Inferior parietal cortex (tissue), 1 donor: Measurements from ENCODE around the gene PLOD1.

ENCODE experiments used
- DNase-seq: peaks from one replicate; pipeline ENCODE4 v3.0.0-alpha.2; 2016; ENCODE audit errors: extremely low spot score

Gene PLOD1

DNA sequence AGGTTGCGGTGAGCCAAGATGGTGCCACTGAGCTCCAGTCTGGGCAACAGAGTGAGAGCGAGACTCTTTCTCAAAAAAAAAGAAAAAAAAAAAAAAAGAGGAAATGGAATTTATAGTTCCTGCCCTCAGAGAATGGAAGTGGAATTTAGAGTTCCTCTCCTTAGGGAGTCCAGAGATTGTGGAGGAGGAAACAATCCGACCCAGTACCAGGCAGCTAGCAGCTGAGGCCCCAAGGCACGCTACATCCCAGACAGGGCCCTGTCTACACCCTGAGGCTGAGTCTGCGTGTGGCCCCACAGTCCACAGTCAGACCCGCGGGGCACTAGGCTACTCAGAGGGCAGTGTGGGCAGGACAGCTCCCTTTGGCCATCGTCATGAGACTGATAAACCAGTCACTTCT lies 43.8 kb downstream of the PLOD1 start:
- DNase-seq, result no peak

DNA sequence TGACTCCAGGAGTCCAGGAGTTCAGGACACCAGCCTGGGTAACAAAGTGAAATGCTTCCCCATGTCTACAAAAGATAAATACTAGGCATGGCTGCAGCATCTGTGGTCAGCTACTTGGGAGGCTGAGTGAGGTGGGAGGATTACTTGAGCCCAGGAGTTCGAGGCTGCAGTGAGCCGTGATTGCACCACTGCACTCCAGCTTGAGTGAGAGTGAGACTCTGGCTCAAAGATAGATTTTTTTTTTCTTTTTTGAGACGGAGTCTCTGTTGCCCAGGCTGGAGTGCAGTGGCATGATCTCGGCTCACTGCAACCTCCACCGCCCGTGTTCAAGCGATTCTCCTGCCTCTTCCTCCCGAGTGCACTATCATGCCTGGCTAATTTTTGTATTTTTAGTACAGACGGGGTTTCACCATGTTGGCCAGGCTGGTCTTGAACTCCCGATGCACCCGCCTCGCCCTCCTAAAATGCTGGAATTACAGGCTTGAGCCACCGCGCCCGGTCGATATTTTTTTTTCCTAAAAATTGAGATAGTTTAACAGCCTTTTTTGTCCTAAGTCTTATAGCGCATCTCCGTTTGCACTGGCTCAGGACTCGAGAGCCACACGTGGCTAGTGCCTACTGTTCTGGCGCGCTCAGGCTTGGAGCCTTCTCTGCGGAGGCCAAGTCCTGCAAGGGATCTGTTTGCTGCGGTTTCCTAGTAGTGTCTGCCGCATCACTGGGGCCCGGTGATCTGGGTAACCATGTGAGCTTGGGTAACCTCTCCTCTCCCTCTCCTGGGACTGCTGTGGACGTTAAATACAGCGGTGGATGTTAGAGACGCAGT lies 44.7 kb downstream of the PLOD1 start:
- no peak for DNase-seq

DNA sequence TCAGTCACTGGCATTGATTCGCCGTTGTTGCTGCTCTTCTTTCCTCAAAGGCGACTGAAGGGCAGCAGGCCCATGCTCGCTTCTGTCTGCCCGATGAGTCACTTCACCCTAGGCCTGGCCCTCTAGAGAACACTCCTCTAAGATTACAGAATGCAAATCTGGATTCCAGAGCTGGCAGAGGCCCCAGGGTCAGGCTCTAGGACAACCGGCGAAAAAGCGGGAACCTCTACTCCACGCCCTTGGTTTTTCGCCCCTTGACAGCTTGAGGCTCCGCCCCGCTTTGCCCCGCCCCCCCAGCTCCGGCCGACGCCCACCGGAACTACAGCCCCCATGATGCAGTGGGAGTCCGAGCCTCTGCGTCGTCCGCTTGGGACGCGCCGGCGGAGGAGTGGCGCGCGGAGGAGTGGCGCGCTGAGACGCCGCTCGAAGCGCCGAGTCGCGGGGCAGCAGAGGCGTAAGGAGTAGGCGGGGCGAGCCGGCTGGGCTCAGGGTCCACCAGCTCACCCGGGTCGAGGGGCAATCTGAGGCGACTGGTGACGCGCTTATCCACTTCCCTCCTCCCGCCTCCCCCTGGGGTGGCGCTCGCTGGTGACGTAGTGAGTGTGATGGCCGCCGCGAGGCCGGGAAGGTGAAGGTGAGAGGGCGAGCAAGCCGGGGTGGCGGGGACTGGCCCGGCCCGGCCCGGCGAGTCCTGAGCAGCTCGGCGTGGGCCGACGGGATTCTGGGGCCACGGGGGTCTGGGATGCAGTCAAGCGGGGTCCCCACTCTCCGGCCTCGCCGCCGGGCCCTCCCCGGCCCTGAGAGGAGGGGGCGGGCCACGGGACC lies 45.5 kb downstream of the PLOD1 start, which contains the start of gene MFN2:
MFN2 (plus strand) TSS at position 594 of the 825 bp plus-strand sequence. CDS start 8,725 bp downstream, outside the sequence.
- DNase-seq, result peak; percentile 95

DNA sequence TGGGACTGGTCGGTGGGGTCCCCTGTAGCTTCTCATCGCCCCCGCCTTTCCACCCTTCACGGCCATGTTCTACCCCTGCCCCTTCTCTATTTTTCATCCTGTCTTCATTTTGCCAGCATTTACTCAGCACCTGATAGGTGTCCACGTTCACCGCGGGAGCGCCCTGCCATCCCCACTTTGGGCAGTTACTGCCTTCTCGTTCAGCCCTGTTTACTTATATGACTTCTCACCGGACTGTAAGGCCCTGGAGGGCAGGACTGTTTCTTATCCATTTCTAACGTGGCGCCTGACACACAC lies 46.1 kb downstream of the PLOD1 start:
- no peak for DNase-seq

DNA sequence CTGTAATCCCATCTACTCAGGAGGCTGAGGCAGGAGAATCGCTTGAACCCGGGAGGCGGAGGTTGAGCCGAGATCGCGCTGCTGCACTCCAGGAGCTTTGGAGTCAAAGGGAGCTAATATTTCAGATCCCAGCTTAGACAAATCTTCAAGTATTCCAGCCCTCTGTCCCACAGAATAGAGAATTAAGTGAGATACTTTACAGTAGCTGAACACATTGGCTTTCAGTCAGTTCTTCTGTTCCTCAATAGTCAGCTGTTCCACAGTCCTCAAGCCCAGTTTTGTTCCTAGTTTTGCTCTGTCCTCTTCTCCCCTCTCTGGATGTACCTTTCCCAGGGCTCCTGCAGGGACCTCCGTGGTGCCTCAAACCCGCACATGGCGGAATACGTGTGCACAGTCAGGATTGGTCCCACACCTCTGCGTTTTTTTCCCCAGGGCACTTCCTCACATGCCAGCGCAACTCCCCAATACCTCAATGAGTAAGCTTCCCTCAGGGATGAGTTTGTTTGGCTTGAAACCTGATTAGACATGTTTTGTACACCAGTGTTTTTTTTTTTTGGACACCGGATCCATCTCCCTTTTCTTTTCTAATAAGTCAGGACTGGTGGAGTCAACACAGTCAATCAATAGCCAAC lies 47.0 kb downstream of the PLOD1 start:
- DNase-seq, result no peak

DNA sequence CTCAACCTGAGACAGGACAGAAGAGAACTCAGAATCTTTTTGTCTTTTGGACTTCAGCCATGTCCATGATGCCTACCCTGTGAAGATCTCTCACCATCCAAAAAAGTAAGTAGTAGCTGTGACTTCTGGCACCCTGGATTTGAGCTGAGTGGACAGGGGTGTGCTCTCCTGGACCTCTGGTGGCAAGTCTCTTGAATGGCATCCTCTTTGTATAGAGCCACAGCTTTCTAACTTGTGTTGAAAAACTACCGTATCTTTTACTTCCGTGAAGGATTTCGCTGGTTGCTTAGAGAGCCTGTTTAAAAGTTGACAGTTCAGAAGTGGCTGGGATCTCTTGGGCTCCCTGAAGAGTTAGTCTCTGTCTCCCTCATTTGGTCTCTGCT lies 47.5 kb downstream of the PLOD1 start:
- no peak for DNase-seq

DNA sequence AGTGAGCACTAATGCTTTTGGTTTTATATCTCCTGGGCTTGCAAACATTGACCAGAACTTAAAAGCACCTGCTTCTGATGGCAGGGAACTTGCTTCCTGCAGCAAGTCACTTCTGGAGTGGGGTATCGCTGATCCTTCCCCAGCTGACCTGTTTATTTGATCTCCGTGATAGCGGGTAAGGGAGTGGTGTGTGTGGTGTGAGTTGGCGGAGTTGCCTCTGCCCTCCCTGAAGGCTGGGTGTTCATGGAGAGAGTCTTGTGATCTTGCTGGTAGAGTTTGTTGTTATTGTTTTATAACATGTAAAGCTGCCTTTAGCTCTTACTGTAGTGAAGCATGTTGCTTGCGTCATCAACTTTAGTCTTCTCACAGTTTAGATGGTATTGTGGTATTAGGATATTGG lies 49.6 kb downstream of the PLOD1 start:
- no peak for DNase-seq

DNA sequence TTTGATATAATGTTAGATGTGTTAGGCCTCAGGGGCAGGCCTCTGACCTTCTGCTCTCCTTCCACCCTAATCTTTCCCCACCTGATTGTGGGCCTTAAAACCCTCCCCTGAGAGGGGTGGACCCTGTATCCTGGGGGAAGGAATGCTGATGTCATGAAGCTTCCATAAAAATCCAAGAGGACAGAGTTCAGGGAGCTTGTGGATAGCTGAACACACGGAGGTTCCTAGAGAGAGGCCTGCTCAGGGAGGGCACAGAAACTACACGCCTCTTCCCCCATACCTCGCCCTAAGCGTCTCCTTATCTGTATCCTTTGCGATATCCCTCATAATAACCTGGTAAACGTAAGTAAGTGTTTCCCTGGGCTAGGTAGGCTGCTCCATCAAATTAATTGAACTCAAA lies 50.1 kb downstream of the PLOD1 start:
- DNase-seq, result no peak

DNA sequence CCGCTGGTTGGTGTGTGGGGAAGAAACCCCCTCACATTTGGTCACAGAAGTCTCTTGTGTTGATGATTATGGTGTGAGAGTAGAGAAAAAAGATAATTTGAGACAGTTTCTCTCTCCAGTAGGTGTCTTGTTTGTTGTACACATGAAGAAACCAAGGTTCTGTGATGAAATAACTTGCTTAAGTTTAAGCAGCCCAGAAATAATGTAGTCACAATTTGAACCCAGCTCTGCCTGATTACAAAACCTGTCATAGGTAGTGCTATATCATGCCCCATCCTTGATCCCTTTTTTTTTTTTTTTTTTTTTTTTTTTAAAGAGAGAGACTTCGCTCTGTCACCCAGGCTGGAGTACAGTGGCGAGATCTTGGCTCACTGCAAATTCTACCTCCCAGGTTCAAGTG lies 50.7 kb downstream of the PLOD1 start:
- DNase-seq, result no peak

DNA sequence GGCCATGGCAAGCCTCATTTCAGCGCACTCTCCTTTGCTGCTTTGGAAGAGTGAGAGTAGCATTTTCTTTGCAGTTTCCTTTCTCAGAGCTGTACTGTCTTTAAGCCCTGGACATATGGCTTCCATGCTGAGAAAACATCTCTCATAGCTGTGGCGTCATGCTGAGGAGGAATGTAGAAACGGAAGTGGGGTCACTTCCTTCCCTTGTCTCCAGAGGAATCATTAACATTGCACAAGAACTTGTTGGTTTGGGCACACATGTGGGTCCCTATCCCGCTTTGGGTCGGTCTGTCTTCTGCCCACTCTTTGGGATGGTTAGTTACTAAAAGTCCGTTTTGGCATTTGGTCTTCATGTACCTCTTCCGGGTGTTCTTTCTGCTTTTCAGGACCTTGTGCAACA lies 51.3 kb downstream of the PLOD1 start:
- no peak for DNase-seq

DNA sequence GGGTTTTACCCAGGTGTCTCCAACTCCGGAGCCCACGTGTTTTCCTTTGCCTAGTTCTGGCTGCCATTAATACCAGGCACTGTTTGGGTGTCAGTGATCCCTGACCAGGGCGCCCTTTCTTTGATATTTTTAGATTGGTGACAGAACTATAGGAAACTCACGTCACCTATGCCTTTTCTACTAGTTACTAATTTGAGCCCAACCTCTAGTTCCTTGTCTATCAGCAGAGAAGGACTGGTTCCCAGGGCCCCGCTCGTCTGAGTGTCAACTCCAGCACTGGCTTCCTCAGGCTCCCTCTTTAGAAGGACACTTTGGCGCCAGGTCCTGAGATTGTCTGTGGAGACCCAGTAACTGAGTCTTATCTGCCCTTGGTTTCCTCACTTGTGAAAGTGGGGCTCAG lies 55.2 kb downstream of the PLOD1 start:
- no peak for DNase-seq

DNA sequence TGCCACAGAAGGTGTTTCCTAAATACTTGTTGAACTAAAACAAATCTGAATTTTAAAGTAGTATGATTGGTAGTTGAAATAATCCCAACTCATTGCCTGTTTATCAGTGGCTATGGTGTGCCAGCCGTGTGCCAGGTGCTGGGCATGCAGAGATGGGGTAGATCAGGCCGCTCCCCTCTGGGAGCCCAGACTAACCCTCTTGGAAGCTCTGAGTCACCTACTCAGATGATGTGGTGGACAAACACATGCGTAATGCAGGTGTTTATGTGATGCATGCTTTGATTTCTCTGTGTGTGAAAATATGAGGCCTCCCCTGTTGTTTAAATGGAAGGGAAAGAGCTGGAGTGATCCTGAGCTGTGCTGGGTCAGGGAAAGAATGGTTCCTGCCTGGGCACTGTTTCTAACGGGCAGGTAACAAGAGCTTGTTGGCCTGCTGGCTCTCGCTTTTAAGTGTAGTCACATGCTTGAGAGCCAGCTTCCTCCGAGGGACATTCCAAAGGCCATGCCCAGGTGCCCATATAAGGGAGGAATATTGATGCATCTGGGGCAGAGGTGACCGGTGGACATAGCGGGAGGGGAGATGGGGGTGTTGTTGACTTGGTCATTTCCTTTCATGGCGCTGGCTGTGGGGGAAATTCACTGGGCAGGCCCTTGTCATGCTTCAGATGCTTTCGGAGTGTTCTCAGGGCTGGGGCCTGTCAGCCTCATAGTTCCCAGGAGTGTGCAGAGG lies 56.0 kb downstream of the PLOD1 start:
- DNase-seq, result no peak

DNA sequence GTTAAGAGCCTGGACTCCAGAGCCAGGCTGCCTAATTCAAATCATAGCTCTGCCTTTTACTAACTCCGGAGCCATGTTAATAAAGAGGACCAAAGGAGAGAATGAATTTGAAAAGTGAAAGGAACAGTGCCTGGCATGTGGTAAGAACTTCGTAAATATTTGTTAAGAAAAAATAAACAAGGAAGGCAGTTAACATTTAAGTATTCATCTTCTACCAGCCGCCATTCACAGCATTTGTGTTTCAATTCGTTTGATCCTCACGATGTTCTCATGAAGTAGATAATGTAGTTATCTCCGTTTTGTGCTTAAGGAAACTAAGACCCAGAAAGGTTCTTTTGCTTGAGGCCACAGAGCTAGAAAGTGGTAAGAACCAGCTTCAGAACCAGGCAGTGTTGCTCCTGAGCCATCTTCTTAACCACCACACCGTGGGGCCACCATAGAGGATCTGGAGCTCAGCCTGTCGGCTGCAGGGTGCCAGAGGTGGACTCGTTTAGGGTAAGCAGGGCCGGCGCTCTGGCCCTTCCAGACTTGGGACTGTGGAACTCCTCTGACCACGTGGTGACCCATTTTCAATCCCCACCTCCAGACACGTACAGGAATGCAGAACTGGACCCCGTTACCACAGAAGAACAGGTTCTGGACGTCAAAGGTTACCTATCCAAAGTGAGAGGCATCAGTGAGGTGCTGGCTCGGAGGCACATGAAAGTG lies 57.6 kb downstream of the PLOD1 start:
- no peak for DNase-seq

DNA sequence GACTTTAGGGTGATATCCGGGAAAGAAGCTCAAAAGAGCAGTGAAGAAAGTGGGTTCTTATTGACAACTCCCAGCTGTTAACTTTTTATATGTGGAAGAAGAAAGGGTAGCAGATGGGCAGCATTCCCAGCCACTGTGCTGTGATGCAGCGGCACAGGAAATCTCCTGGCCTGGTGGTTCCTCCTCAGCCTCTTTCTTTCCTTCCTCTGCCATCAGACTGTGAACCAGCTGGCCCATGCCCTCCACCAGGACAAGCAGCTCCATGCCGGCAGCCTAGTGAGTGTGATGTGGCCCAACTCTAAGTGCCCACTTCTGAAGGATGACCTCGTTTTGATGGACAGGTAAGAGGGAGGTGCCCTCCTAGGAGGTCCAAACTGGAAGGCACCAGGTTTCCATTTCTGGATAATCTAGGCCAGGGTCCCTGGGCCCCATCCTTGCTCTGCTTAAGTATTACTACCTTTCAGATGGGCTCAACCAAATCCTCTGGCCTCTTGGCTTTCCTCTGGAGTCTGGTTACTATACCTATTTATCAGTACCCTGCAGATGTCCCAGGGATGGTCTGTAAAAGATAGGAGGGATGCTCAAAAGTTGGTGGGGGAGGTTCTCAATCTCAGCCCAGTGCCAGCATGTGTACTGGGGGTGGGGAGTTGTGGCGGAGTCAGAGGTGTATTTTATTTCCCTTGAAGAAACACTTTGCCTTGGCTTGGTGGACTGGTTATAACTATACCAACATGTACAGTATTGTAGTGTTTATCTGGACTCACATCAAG lies 62.7 kb downstream of the PLOD1 start:
- no peak for DNase-seq

DNA sequence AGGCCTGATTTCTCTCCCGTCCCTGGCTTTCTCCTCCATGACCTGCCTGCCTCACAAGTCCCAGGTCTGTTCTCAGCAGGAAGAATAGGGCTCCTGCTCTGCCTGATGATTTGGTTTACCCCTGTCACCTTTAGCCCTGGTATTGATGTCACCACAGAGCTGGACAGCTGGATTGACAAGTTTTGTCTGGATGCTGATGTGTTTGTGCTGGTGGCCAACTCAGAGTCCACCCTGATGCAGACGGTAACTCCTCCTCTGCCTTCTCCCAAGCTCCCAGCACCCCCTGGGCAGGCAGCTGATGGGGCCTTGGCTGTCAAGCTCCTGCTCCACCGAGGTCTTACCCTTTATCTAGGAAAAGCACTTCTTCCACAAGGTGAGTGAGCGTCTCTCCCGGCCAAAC lies 64.1 kb downstream of the PLOD1 start:
- DNase-seq, result no peak

DNA sequence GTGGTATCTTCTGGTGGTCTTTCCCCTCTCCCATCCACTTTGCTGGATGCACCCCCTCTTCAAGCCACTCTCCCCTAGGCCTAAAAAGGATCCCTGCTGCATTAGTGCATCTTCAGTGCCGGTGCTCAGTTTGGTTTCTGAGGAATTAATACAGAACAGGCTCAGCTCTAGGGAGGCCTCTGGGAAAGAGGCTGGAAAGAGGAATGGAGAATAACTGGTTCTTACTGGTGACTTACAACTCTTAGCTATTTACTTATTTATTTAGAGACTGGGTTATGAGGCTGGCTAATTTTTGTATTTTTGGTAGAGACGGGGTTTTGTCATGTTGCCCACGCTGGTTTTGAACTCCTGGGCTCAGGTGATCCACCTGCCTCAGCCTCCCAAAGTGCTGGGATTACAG lies 64.7 kb downstream of the PLOD1 start:
- DNase-seq, result no peak

DNA sequence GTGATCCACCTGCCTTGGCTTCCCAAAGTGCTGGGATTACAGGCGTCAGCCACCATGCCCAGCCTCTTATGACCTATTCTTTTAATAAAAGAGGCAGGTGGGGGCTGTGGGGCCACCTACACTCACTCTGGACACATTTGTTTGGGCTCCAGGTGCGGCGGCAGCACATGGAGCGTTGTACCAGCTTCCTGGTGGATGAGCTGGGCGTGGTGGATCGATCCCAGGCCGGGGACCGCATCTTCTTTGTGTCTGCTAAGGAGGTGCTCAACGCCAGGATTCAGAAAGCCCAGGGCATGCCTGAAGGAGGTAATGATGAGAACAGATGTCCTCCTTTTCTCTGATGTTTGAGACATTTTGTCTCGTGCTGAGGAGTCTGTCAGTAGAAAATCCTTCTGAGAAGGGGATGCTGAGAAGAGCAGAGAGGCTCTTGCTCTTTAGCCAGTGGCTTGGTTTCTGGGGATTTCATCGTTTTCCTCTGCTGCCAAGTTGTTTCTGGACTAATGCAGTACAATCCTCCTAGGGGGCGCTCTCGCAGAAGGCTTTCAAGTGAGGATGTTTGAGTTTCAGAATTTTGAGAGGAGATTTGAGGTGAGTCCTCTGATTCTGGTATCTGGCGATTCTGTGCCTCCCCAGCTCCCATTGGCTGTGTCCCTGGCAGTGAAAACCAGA lies 66.9 kb downstream of the PLOD1 start:
- peak; percentile 71 for DNase-seq

DNA sequence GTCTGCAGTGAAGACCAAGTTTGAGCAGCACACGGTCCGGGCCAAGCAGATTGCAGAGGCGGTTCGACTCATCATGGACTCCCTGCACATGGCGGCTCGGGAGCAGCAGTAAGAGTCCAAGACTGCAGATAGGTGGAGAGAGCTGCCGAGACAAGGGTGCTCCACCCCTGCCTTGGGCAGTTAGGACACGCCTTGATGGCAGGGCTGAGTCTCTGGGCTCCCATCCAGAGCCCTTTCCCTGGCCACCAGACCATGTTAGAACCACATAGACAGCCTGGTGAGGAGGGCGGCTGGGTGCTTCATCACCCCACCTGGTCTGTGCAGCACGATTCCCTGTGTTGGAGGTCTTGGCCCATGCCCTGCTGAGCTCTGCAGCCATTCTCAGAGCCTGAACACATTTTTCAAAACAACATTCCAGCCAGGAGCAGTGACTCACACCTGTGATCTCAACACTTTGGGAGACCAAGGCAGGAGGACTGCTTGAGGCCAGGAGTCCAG lies 67.5 kb downstream of the PLOD1 start:
- no peak for DNase-seq

DNA sequence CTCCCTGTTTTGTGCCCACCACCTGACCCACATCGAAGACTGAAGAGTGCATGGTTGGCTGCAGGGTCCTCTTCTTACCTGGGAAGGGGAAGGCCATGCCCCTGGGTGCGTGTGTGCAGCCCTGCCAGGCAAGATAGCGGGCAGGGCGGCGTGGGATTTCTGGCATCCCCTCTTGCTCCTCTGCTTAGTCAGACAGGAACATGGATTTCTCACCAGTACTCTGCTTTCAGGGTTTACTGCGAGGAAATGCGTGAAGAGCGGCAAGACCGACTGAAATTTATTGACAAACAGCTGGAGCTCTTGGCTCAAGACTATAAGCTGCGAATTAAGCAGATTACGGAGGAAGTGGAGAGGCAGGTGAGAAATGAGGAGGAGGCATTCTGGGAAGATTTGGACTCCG lies 69.2 kb downstream of the PLOD1 start:
- DNase-seq, result no peak
